Lung (tissue), 12 donors: ENCODE measurements around the gene ITGA3. TPM values are rescaled to one million over a fixed set of nuclear protein-coding genes. Genes with fewer than 3 reads are reported as not detected.

Source experiments
- ATAC-seq: fragments of 200-7000 bp; cut with Tn5 transposase; one replicate; pipeline ENCODE4 v1.9.1; 2020; ENCODE audit warnings: moderate number of reproducible peaks; ENCODE audit not compliant: insufficient read depth, low FRiP score
- DNase-seq, 3 donors: peaks; one replicate each; pipeline ENCODE4 v3.0.0-alpha.2; 2013 to 2017
- H3K27ac ChIP-seq, 2 donors: one replicate each; pipeline ENCODE4 v1.5.1; 2013; ENCODE audit warnings: mild to moderate bottlenecking in 2 of 2, moderate library complexity in 2 of 2, control low read depth in 1 of 2, inconsistent platforms in 1 of 2, low read depth in 1 of 2, low read length in 1 of 2
- H3K27me3 ChIP-seq, 3 donors: one replicate each; pipeline ENCODE4 v1.5.1; 2013; ENCODE audit warnings: low read length in 2 of 3; ENCODE audit not compliant: control insufficient read depth in 3 of 3, insufficient read depth in 3 of 3
- H3K36me3 ChIP-seq, 4 donors: one replicate each; pipeline ENCODE4 v1.5.1; 2013; ENCODE audit warnings: low read length in 4 of 4, mild to moderate bottlenecking in 1 of 4, moderate library complexity in 1 of 4; ENCODE audit not compliant: control insufficient read depth in 4 of 4, insufficient read depth in 4 of 4
- H3K4me1 ChIP-seq, 5 donors: one replicate each; pipeline ENCODE4 v1.5.1; 2013; ENCODE audit warnings: low read length in 5 of 5, mild to moderate bottlenecking in 2 of 5, moderate library complexity in 1 of 5; ENCODE audit not compliant: control insufficient read depth in 5 of 5, insufficient read depth in 5 of 5
- H3K4me3 ChIP-seq: one replicate; pipeline ENCODE4 v1.5.1; 2013; ENCODE audit warnings: mild to moderate bottlenecking, control low read depth, moderate library complexity
- H3K9ac ChIP-seq, 2 donors: one replicate each; pipeline ENCODE4 v1.5.1; 2013; ENCODE audit warnings: low read length in 2 of 2, control low read depth in 1 of 2; ENCODE audit not compliant: insufficient read depth in 1 of 2
- H3K9me3 ChIP-seq, 4 donors: one replicate each; pipeline ENCODE4 v1.5.1; 2013; ENCODE audit warnings: low read length in 3 of 4, mild to moderate bottlenecking in 1 of 4, moderate library complexity in 1 of 4; ENCODE audit not compliant: control insufficient read depth in 4 of 4, insufficient read depth in 3 of 4
- WGBS, 2 donors: extraction: QIAGEN DNeasy Blood & Tissue Kit; methylation state at CpG; one replicate each; pipeline ENCODE4 v1.1.7; 2013; 5-methylcytosine and 5-hydroxymethylcytosine counted together
- polyA plus RNA-seq, 2 donors: library from polyadenylated mRNA; stranded (reverse); fragments of 200-250 nt; gene quantifications; one replicate each; pipeline ENCODE4 v1.2.1, GENCODE V29; 2013
- total RNA-seq, 2 donors: library from RNA; depleted of rRNA in 1 of 2; stranded (reverse); fragments of >200 nt in 1 of 2; gene quantifications; one replicate each; pipeline ENCODE4 v1.2.1, GENCODE V29; 2014 to 2021
- TF ChIP-seq, protein P1 (sequence below): IDR thresholded peaks from 2 replicates; pipeline ENCODE4 v1.5.1; 2012; ENCODE audit warnings: mild to moderate bottlenecking; ENCODE audit errors: control extremely low read depth, extremely low read depth
- donor health status: control.
- donor health status: control.
- donor health status: Bipolar disorder and iron deficiency.
- donor health status: healthy.
- donor health status: DM: yes; HTN: yes; CAD: no.

ITGA3 gene
- total and polyA plus RNA-seq, 4 donors, result 83.9 to 204 (median 133) TPM

DNA sequence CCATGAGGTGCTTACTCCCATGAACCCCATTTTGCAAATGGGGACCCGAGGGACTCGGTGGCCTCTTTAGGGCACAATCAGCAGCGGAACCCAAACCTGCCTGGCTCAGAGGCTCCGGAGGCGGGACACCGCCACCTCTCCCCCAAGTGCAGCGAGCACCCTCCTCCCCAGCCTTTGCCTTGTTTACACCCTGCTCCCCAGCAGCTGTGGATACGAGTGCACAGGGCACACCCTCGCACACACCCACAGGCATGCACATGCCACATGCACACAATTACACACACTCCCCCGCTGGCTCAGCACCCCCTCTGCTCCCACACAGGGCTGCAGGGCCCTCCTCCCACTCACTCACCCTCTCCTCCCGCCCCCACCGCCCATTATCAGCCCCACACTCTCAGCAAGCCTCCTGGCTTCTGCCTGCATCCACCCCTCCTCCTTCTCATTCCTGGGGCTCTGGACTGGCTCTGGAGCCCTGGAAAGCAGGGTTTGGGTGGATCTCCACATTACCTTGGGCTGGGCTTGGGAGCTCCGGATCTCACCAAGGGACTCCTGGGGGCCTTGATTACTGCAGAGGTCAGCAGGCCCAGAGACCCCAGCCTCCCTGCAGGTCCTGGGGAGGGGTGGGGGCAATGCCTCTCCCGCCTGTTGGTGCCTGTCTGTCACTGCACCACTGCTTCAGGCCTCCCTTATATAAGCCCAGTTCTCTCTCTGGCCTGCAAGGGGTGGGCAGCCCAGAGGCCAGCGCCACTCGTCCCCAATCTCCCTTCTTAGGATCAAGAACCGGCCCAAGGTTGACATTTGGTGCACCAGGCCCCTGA lies 45.6 kb downstream of the ITGA3 start:
- H3K27ac ChIP-seq, result peak overlapping the region; percentile 40 to 88
- H3K4me1 ChIP-seq, result peaks cover under 1 to 14% (median 8%) of the 10 kb centered on the region in 5 donors
- peaks cover 4 to 37% (median 22%) of the 10 kb centered on the region in 4 donors for H3K36me3 ChIP-seq
- DNase-seq, result peak in 2 of 3 donors; percentile 49 to 53
- no peak overlapping the region for H3K4me3 ChIP-seq
- H3K9me3 ChIP-seq, result no peaks in the 10 kb centered on the region
- 65 to 82% methylated on average over 17 of the region's 17 CpGs for WGBS, 2 donors
- no peak overlapping the region for H3K9ac ChIP-seq
- ATAC-seq, result peak; percentile 45
- TF ChIP-seq, protein P1, sequence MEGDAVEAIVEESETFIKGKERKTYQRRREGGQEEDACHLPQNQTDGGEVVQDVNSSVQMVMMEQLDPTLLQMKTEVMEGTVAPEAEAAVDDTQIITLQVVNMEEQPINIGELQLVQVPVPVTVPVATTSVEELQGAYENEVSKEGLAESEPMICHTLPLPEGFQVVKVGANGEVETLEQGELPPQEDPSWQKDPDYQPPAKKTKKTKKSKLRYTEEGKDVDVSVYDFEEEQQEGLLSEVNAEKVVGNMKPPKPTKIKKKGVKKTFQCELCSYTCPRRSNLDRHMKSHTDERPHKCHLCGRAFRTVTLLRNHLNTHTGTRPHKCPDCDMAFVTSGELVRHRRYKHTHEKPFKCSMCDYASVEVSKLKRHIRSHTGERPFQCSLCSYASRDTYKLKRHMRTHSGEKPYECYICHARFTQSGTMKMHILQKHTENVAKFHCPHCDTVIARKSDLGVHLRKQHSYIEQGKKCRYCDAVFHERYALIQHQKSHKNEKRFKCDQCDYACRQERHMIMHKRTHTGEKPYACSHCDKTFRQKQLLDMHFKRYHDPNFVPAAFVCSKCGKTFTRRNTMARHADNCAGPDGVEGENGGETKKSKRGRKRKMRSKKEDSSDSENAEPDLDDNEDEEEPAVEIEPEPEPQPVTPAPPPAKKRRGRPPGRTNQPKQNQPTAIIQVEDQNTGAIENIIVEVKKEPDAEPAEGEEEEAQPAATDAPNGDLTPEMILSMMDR, result no peak
- H3K27me3 ChIP-seq, result no peaks in the 10 kb centered on the region

DNA sequence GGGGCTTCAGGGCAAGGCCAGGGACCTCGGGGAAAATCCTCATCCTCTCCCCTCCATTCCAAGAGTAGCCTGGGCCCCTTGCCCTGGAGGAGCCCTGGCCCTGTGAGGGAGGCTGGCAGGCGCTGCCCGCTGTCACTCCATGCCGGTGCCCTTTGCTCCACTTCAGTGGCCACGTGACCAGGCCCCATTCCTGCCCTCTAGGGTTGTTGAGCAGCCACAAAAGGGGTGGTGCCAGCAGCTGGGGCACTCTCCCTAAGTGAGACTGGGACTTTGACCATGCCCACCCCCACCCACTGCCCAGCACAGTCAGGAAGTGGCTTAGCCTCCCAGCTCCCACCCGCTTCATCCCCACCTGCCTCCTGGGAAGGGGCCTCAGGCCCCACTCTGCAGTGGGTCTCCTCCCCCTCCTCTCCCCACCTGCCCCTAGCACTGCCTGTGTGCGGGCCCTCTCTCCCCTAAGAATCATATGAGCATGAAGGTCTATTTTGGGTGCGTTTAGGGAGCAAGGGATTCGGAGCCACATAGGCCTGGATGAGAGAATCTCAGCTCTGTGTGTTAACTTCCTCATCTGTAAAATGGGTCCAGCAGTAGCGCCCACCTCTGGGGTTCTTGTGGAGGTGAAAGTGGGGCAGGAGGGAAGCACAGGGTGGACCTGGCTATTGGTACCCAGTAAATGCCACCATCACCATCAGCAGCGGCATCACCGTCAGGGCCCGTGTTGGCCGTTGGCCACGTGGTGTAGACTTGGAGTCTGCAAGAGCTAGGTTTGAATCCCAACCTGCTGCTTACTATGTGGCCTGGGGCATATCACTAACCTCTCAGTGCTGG lies 46.5 kb downstream of the ITGA3 start:
- H3K4me3 ChIP-seq, result no peak overlapping the region
- no peak overlapping the region for H3K9ac ChIP-seq
- no peaks in the 10 kb centered on the region for H3K9me3 ChIP-seq
- TF ChIP-seq, protein P1, result no peak
- 73 to 85% methylated on average over 14 to 15 of the region's 15 CpGs for WGBS, 2 donors
- peak in 1 of 3 donors; percentile 38 for DNase-seq
- H3K4me1 ChIP-seq, result peaks cover 0 to 12% (median 4%) of the 10 kb centered on the region in 5 donors
- ATAC-seq, result no peak
- H3K27ac ChIP-seq, result peak overlapping the region; percentile 43 to 88
- H3K36me3 ChIP-seq, result peaks cover 4 to 38% (median 25%) of the 10 kb centered on the region in 4 donors
- no peaks in the 10 kb centered on the region for H3K27me3 ChIP-seq

DNA sequence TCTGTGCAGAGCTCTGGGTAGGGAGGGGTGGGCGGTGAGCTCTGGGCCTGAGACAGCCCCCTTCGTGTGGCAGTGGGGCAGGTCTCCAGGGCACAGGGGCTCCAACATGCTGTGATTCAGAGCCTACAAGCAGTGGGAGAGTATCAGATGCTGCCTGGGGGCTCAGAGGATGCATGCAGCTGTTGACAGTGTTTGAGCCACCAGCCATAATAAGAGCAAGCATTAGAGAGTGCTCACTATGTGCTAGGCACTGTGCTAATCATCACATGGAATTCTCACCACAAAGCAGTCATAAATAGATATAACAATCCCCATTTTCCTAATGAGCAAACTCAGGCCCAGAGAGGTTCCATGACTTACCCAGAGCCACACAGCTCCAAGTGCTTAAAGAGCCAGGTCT lies 47.3 kb downstream of the ITGA3 start:
- TF ChIP-seq, protein P1, result no peak
- DNase-seq (no peak), ATAC-seq (no peak)
- Histone ChIP-seq H3K27ac (no peak overlapping the region), H3K9me3 (no peaks in the 10 kb centered on the region), H3K9ac (no peak overlapping the region), H3K4me3 (no peak overlapping the region), H3K4me1 (peaks cover 0 to 12% (median 4%) of the 10 kb centered on the region in 5 donors), H3K27me3 (no peaks in the 10 kb centered on the region), H3K36me3 (peaks cover 0 to 36% (median 30%) of the 10 kb centered on the region in 4 donors)
- WGBS, 2 donors, result 75 to 85% methylated on average over 2 of the region's 2 CpGs
